T-cell (primary cell): ENCODE data around the gene HDAC5. TPM values are rescaled to one million over a fixed set of nuclear protein-coding genes. Genes with fewer than 3 reads are reported as not detected.

ENCODE experiments used
- ATAC-seq, 4 experiments: fragments of 200-7000 bp in 3 of 4; fragments of 150-1000 bp in 1 of 4; cut with Tn5 transposase; replicated peaks in 1 of 4; 1 replicate in 3 of 4; 2 replicates in 1 of 4; pipeline ENCODE4 v1.10.0; 2021; ENCODE audit warnings: moderate library complexity in 3 of 4, mild to moderate bottlenecking in 2 of 4, moderate number of reproducible peaks in 1 of 4
- CTCF ChIA-PET, 2 donors: fragments of 300-600 bp; sonication (Branson Sonifier 250); formaldehyde crosslinking; loops; one replicate each; lab custom pipeline; 2022; ENCODE audit warnings: antibody characterized with exemption in 2 of 2; lab: Charles Lee
- POLR2A ChIA-PET, 2 donors: fragments of 300-600 bp; sonication (Branson Sonifier 250); formaldehyde crosslinking; loops; one replicate each; lab custom pipeline; 2022; ENCODE audit warnings: antibody characterized with exemption in 2 of 2; lab: Charles Lee
- DNase-seq, 35 experiments: peaks; one replicate each; pipeline versions ENCODE4 v3.0.0 to v3.0.0-alpha.2; 2013 to 2023
- H3K27ac ChIP-seq: one replicate; pipeline ENCODE4 v1.5.1; 2013; ENCODE audit warnings: low read length
- H3K27me3 ChIP-seq, 2 experiments: replicated peaks in 1 of 2; 1 replicate in 1 of 2; 2 replicates in 1 of 2; pipeline versions ENCODE4 v1.6.1 to v1.7.0; 2013; ENCODE audit warnings: low read length in 1 of 2, mixed read lengths in 1 of 2; ENCODE audit not compliant: control insufficient read depth in 2 of 2, insufficient read depth in 2 of 2; ENCODE audit errors: extremely low read depth in 1 of 2
- H3K36me3 ChIP-seq, 2 donors: 1 replicate in 1 of 2; 2 replicates in 1 of 2; pipeline versions ENCODE4 v1.6.1 to v1.7.0; 2013; ENCODE audit warnings: low read length in 1 of 2; ENCODE audit not compliant: control insufficient read depth in 2 of 2, insufficient read depth in 1 of 2; ENCODE audit errors: extremely low read depth in 1 of 2
- H3K4me1 ChIP-seq, 2 experiments: 1 replicate in 1 of 2; 2 replicates in 1 of 2; pipeline versions ENCODE4 v1.6.1 to v1.7.0; 2013; ENCODE audit warnings: low read length in 2 of 2, mixed read lengths in 1 of 2; ENCODE audit not compliant: insufficient read depth in 2 of 2, control insufficient read depth in 1 of 2; ENCODE audit errors: extremely low read depth in 1 of 2
- H3K4me3 ChIP-seq, 2 donors: 1 replicate in 1 of 2; 2 replicates in 1 of 2; pipeline versions ENCODE4 v1.5.1 to v1.7.0; 2013; ENCODE audit warnings: mild to moderate bottlenecking in 2 of 2, low read length in 1 of 2, moderate library complexity in 1 of 2; ENCODE audit not compliant: control insufficient read depth in 1 of 2; ENCODE audit errors: extremely low read depth in 1 of 2
- H3K9me3 ChIP-seq: 2 replicates; pipeline ENCODE4 v1.7.0; 2013
- H3K27ac Mint-ChIP-seq, 2 donors: one replicate each; pipeline ENCODE4 v1.8.0; 2020 to 2021; ENCODE audit warnings: mild to moderate bottlenecking in 2 of 2, mixed read lengths in 2 of 2
- H3K27me3 Mint-ChIP-seq, 2 donors: one replicate each; pipeline ENCODE4 v1.8.0; 2021 to 2022; ENCODE audit warnings: mixed read lengths in 2 of 2
- H3K36me3 Mint-ChIP-seq: one replicate; pipeline ENCODE4 v1.8.0; 2021; ENCODE audit warnings: mixed read lengths
- H3K4me1 Mint-ChIP-seq, 3 donors: one replicate each; pipeline ENCODE4 v1.8.0; 2020 to 2022; ENCODE audit warnings: mixed read lengths in 3 of 3, mild to moderate bottlenecking in 1 of 3
- H3K4me3 Mint-ChIP-seq, 3 donors: one replicate each; pipeline ENCODE4 v1.8.0; 2020 to 2022; ENCODE audit warnings: mild to moderate bottlenecking in 3 of 3, mixed read lengths in 3 of 3, moderate library complexity in 3 of 3
- H3K9me3 Mint-ChIP-seq, 3 donors: one replicate each; pipeline ENCODE4 v1.8.0; 2020 to 2022; ENCODE audit warnings: mixed read lengths in 3 of 3
- WGBS: methylation state at CpG from one replicate; pipeline ENCODE4 v1.1.5; 2013; ENCODE audit warnings: missing lambda C conversion rate; ENCODE audit not compliant: insufficient coverage; 5-methylcytosine and 5-hydroxymethylcytosine counted together
- total RNA-seq, 35 experiments: library from RNA in 6 of 35; stranded (reverse) in 6 of 35; fragments of 120-200 nt in 1 of 35; gene quantifications; one replicate each; pipeline versions ENCODE4 v1.2.1 to v1.2.4 and lab custom pipeline; 2013 to 2026

The HDAC5 gene
- total RNA-seq: 10 to 100 TPM; 68.6 to 81.4 (median 72.8) TPM
- 34.7 TPM for total RNA-seq (2013)
- total RNA-seq (lab: John Stamatoyannopoulos, UW): 24.7 to 160 (median 106) reads per million in 29 experiments

DNA sequence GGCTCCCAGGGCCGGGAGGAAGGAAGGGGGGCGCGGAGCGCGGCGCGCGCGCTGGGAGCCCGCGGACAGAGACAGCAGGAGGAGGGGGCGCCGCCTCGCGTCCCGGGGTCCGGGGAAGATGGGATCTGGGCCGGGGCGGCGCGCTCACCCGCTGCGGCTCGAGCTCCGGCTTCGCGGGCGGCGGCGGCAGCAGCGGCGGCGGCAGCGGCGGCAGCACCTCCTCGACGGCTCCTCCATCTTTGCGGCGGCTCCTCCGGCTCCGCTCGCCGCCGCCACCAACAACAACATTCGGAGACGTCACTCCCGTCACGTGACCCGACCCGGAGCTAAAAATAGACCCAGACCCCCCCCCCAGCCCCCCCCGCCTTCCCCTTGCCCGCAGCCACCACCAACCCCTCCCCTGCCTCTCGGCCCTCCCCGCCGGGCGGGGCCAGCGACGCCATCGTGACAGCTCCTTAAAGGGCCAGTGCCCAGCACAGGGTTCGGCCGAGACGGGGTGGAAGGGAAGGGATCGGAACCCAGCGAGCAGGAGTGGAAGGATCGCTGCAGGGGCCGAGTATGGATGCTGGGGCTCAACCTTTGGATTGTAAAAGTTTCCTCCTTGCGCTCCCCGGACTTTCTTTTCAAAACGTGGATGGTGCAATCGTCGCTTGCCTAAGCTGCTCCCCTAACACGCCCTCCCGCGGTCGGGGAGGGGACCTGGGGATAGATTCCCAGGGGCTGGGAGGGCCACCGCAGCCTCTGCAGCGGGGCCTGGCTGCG is at the start of gene HDAC5:
Gene HDAC5 (minus strand): TSS at position 286 of the 762 bp plus-strand sequence. CDS start 6,126 bp downstream, outside the sequence.
- H3K9me3 Mint-ChIP-seq: no peaks in the 10 kb centered on the region
- peaks cover 43 to 47% (median 46%) of the 10 kb centered on the region in 3 donors for H3K4me1 Mint-ChIP-seq
- Histone ChIP-seq H3K4me1 (peaks cover 16 to 44% of the 10 kb centered on the region in 2 experiments), H3K27me3 (no peaks in the 10 kb centered on the region), H3K9me3 (no peaks in the 10 kb centered on the region), H3K27ac (peak within 1 kb of the TSS; percentile 82), H3K4me3 (peak within 1 kb of the TSS; percentile 91 to 95), H3K36me3 (no peaks in the 10 kb centered on the region)
- ChIA-PET POLR2A (interaction anchor here (0.6 kb wide), 3 partner anchors 23 to 591 kb away, joined by 3 to 10 read pairs (median 3); no protein-coding TSS in a partner anchor), CTCF (interaction anchor here (0.5 to 1.3 kb wide), 13 partner anchors 9 to 262 kb away, joined by 3 to 12 read pairs (median 4); partner anchors contain the start of gene TMUB2 (in 1 of the 2))
- H3K36me3 Mint-ChIP-seq: no peaks in the 10 kb centered on the region
- peak; percentile 93 to 98 (median 94) for ATAC-seq
- peak; percentile 92 to 98 (median 96) for DNase-seq
- peak within 1 kb of the TSS; percentile 83 to 94 (median 87) for H3K4me3 Mint-ChIP-seq
- H3K27ac Mint-ChIP-seq: peak within 1 kb of the TSS; percentile 91 to 96
- under 1% methylated on average over 38 of the region's 78 CpGs for WGBS
- no peaks in the 10 kb centered on the region for H3K27me3 Mint-ChIP-seq

DNA sequence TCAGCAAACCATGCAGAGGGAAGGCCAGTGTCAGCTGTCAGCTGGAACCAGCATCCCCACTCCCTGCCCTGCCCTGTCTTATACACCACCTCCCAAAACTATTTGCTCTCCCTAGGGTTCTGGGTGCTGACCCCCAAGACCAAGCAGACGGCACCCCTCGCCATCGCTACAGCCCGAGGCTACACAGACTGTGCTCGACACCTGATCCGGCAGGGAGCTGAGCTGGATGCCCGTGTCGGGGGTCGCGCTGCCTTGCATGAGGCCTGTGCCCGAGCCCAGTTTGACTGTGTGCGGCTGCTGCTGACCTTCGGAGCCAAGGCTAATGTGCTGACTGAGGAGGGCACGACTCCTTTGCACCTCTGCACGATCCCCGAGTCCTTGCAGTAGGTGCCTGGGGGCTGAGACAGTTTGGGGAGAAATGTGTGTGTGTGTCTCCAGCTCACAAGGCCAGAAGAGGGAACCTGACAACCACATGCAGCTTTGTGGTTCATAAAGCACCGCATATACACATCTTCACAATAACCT is 48.6 kb upstream of the HDAC5 start:
- H3K27ac Mint-ChIP-seq: no peak overlapping the region
- no peak for ATAC-seq
- H3K4me3 Mint-ChIP-seq: no peak overlapping the region
- Histone ChIP-seq H3K9me3 (no peaks in the 10 kb centered on the region), H3K4me3 (no peak overlapping the region), H3K27ac (no peak overlapping the region), H3K4me1 (peaks cover 0 to 12% of the 10 kb centered on the region in 2 experiments), H3K36me3 (peaks cover 5 to 7% of the 10 kb centered on the region in 2 donors), H3K27me3 (no peaks in the 10 kb centered on the region)
- no peaks in the 10 kb centered on the region for H3K9me3 Mint-ChIP-seq
- no peak for DNase-seq
- ChIA-PET CTCF (interaction anchor here (0.5 to 0.8 kb wide), 5 partner anchors 31 to 1543 kb away, joined by 3 to 7 read pairs (median 5); no protein-coding TSS in a partner anchor), POLR2A (interaction anchor here in 1 of 2 donors (0.6 kb wide), 1 partner anchor 114 kb away, joined by 4 read pairs; no protein-coding TSS in a partner anchor)
- peaks cover 9 to 15% (median 13%) of the 10 kb centered on the region in 3 donors for H3K4me1 Mint-ChIP-seq
- no peaks in the 10 kb centered on the region for H3K27me3 Mint-ChIP-seq
- peaks cover 9% of the 10 kb centered on the region for H3K36me3 Mint-ChIP-seq
- WGBS: 96% methylated on average over 15 of the region's 17 CpGs

DNA sequence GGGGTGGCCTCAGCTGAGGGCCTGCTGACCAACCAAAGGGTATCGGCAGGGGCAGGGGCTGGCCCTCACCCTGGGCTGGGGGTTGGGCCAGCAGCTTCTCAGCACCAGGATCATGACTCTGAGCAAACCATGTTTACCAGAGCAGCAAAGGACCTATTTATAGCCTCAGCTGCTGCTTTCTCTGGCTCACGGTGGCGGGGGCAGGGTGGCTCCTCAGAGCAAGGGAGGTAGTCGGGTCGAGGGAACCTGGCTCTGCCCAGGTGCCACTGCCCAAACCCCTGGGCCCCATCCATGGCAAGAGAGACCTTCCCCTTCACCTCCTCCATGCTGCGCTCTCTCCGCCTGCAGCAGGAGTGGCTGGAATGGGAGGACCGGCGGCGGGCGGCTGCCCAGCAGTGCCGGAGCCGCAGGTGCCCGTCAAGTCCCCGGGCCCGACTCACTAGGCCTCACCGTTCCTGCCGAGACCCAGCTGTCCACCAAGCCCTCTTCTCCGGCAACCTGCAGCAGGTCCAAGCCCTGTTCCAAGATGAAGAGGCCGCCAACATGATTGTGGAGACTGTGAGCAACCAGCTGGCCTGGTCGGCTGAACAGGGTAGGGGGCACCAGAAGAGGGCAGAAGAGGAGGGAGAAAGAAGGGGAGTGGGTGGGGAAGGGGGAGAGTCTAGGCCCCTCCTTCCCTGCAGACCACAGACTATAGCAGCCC is 47.2 kb upstream of the HDAC5 start, which contains the start of gene ASB16:
Gene ASB16 (plus strand): TSS at position 206 of the 703 bp plus-strand sequence. CDS start 86 bp downstream, at position 292.
- ChIA-PET POLR2A (no interaction called here), CTCF (interaction anchor here (0.7 kb wide), 2 partner anchors 98 to 162 kb away, joined by 3 to 4 read pairs; no protein-coding TSS in a partner anchor)
- Mint-ChIP-seq H3K4me3 (no peak within 1 kb of the TSS), H3K36me3 (peaks cover 3% of the 10 kb centered on the region), H3K27me3 (no peaks in the 10 kb centered on the region), H3K27ac (peak within 1 kb of the TSS in 1 of 2 donors; percentile 66), H3K4me1 (peaks cover 9 to 15% (median 13%) of the 10 kb centered on the region in 3 donors), H3K9me3 (no peaks in the 10 kb centered on the region)
- Histone ChIP-seq H3K4me3 (no peak within 1 kb of the TSS), H3K9me3 (no peaks in the 10 kb centered on the region), H3K4me1 (peaks cover 0 to 12% of the 10 kb centered on the region in 2 experiments), H3K27ac (no peak within 1 kb of the TSS), H3K27me3 (no peaks in the 10 kb centered on the region), H3K36me3 (peaks cover 0 to 4% of the 10 kb centered on the region in 2 donors)
- ATAC-seq: no peak
- WGBS: 65% methylated on average over 9 of the region's 21 CpGs
- DNase-seq: no peak

DNA sequence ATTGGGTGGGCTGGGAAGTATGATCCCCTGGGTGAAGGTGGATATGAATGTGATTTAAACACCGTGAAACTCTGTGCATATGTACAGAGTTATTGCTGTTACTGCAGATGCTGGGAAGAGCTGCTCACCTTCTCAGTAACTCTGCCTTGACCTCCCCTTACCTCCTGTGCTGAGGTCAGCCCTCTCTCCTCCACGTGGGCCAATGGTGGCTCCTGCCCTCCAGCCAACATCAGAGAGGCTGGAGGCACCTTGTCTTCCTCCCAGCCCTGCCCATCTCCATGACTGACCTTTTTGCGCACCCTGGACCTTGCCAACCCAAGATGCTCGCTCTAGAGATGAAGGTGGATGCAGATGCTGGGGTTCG is 46.7 kb upstream of the HDAC5 start:
- no peak overlapping the region for H3K27ac ChIP-seq
- no peak overlapping the region for H3K4me3 Mint-ChIP-seq
- no peaks in the 10 kb centered on the region for H3K9me3 ChIP-seq
- H3K36me3 Mint-ChIP-seq: no peaks in the 10 kb centered on the region
- ATAC-seq: no peak
- ChIA-PET POLR2A (no interaction called here), CTCF (interaction anchor here in 1 of 2 donors (0.7 kb wide), 1 partner anchor 162 kb away, joined by 4 read pairs; no protein-coding TSS in a partner anchor)
- H3K27me3 ChIP-seq: no peaks in the 10 kb centered on the region
- H3K27ac Mint-ChIP-seq: peak overlapping the region in 1 of 2 donors; percentile 66
- peaks cover 9 to 15% (median 13%) of the 10 kb centered on the region in 3 donors for H3K4me1 Mint-ChIP-seq
- no peaks in the 10 kb centered on the region for H3K9me3 Mint-ChIP-seq
- WGBS: 88% methylated on average over 2 of the region's 5 CpGs
- H3K4me3 ChIP-seq: no peak overlapping the region
- DNase-seq: no peak
- no peaks in the 10 kb centered on the region for H3K27me3 Mint-ChIP-seq
- peaks cover 0 to 4% of the 10 kb centered on the region in 2 donors for H3K36me3 ChIP-seq
- peaks cover 0 to 12% of the 10 kb centered on the region in 2 experiments for H3K4me1 ChIP-seq

DNA sequence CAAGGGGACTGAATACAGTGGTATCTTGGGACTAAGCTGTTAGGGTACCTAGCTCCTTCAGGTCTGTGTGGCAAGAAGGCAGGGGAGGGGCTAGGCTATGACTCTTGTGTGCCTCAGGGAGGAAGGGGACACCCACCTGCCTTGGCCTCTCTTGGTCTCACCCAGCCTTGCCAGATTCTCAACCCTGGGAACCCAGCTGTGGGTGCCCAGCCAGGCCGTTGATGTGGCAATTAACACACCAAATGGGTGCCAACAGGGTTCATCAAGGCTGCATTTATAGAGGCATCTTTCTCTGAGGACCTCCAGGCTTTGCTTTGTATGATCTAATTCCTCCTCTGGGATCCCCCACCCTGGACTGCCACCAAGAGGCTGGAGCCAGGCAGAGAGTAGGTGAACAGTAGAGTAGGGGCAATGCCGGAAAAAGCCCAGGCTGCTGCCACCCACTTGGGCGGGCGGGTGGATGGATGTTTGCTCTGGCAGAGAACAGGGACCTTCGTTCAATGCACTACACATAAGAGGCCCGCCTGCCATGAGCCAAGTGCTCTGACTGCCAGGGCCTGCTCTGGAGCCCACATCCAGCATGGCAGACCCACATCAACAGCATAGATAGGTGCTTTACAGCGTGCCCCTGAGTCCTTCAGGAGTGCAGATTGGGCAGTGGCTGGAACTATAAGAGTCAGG is 43.9 kb upstream of the HDAC5 start:
- Mint-ChIP-seq H3K9me3 (no peaks in the 10 kb centered on the region), H3K27ac (no peak overlapping the region), H3K4me1 (peaks cover 9 to 15% (median 13%) of the 10 kb centered on the region in 3 donors), H3K27me3 (no peaks in the 10 kb centered on the region), H3K4me3 (no peak overlapping the region), H3K36me3 (no peaks in the 10 kb centered on the region)
- DNase-seq: no peak
- 82% methylated on average over 3 of the region's 7 CpGs for WGBS
- Histone ChIP-seq H3K4me1 (peaks cover 0 to 12% of the 10 kb centered on the region in 2 experiments), H3K36me3 (no peaks in the 10 kb centered on the region), H3K9me3 (no peaks in the 10 kb centered on the region), H3K4me3 (no peak overlapping the region), H3K27me3 (no peaks in the 10 kb centered on the region), H3K27ac (no peak overlapping the region)
- POLR2A ChIA-PET: interaction anchor here (0.5 to 0.7 kb wide), 3 partner anchors 19 to 894 kb away, joined by 3 to 8 read pairs (median 5); partner anchors contain the start of gene NMT1 (in 1 of the 2)
- ATAC-seq: no peak
- CTCF ChIA-PET: interaction anchor here in 1 of 2 donors (0.7 to 1.3 kb wide), 2 partner anchors 18 to 223 kb away, joined by 4 read pairs; no protein-coding TSS in a partner anchor
